ENCODE data around the gene SEC24D. TPM values are rescaled to one million over a fixed set of nuclear protein-coding genes. Genes with fewer than 3 reads are reported as not detected.

Gene SEC24D
- total RNA-seq, 1 experiment from 2014 or later: 63.1 TPM

- TF ChIP-seq PREB (CRISPR knock-in tag; IDR thresholded peaks at IDR 0.05; ENCODE audit: borderline replicate concordance) (no peak), NR3C1 (CRISPR knock-in tag; conservative IDR thresholded peaks at IDR 0.05; ENCODE audit: low read depth) (no peak), ESRRA (CRISPR knock-in tag; IDR thresholded peaks at IDR 0.05; ENCODE audit: borderline replicate concordance) (no peak), ELF4 (CRISPR knock-in tag; IDR thresholded peaks at IDR 0.05; ENCODE audit: low read depth) (no peak), USF2 (CRISPR knock-in tag; IDR thresholded peaks at IDR 0.05) (no peak)
Observed at GRCh38 chr4:118756958-118757357, 79.0 kb downstream of the SEC24D start (continued).

GRCh38 chr4:118756429-118756828 lies 79.5 kb downstream of the SEC24D start:
- CTCF ChIA-PET: interaction anchor here (1.5 kb wide), 1 partner anchor 109 kb away, joined by 3 read pairs; no protein-coding TSS in a partner anchor
- Mint-ChIP-seq H3K9me3 (no peaks in the 10 kb centered on the region), H3K27me3 (ENCODE audit: low read depth) (no peaks in the 10 kb centered on the region), H3K27ac (peak overlapping the region; percentile 78; the same call in 1 of the 2 replicates), H3K4me3 (no peak overlapping the region), H3K36me3 (peaks cover 14% of the 10 kb centered on the region), H3K4me1 (peaks cover 20% of the 10 kb centered on the region)
- DNase-seq (ENCODE audit: low spot score): no peak
- POLR2A ChIA-PET: no interaction called here
- TF ChIP-seq CDX4 (CRISPR knock-in tag; IDR thresholded peaks at IDR 0.05; ENCODE audit: borderline replicate concordance) (no peak), GRHL2 (CRISPR knock-in tag; IDR thresholded peaks at IDR 0.05; ENCODE audit: insufficient replicate concordance, severe bottlenecking) (no peak), TEAD4 (CRISPR knock-in tag; IDR thresholded peaks at IDR 0.05) (no peak), ZNF219 (CRISPR knock-in tag; IDR thresholded peaks at IDR 0.05; ENCODE audit: borderline replicate concordance) (no peak), SMAD4 (CRISPR knock-in tag; IDR thresholded peaks at IDR 0.05) (no peak), RORB (CRISPR knock-in tag; IDR thresholded peaks at IDR 0.05) (no peak), ATF2 (CRISPR knock-in tag; IDR thresholded peaks at IDR 0.05; ENCODE audit: borderline replicate concordance, low read depth) (no peak), FOXK1 (CRISPR knock-in tag; IDR thresholded peaks at IDR 0.05) (no peak)
- ATAC-seq: no peak

- Mint-ChIP-seq H3K4me3 (no peak overlapping the region), H3K36me3 (peaks cover 17% of the 10 kb centered on the region), H3K27me3 (ENCODE audit: low read depth) (no peaks in the 10 kb centered on the region), H3K9me3 (no peaks in the 10 kb centered on the region), H3K4me1 (peaks cover 20% of the 10 kb centered on the region), H3K27ac (peak overlapping the region; percentile 66)
- ChIA-PET POLR2A (no interaction called here), CTCF (interaction anchor here (0.6 to 1.5 kb wide), 2 partner anchors 109 to 402 kb away, joined by 3 to 5 read pairs; no protein-coding TSS in a partner anchor)
- no peak for DNase-seq (ENCODE audit: low spot score)
- ATAC-seq: no peak
- TF ChIP-seq E2F5 (CRISPR knock-in tag; IDR thresholded peaks at IDR 0.05) (no peak), CBFB (CRISPR knock-in tag; IDR thresholded peaks at IDR 0.05; ENCODE audit: low read depth) (no peak), ERG (CRISPR knock-in tag; IDR thresholded peaks at IDR 0.05) (no peak)
Observed at GRCh38 chr4:118755438-118756226, 80.3 kb downstream of the SEC24D start.
